SK-N-MC (cell line): ENCODE results near the gene IL33.

ENCODE experiments used
- EZH2 ChIP-seq: fragments of 200-600 bp; sonication (generic); IDR thresholded peaks from one replicate; pipeline ENCODE4 v1.6.1; 2017; ENCODE audit warnings: antibody characterized with exemption
- FOXP2 ChIP-seq: optimal IDR thresholded peaks from 2 replicates; pipeline ENCODE3; 2011; ENCODE audit warnings: mild to moderate bottlenecking, moderate library complexity; ENCODE audit not compliant: insufficient read depth; ENCODE audit errors: extremely low read length, control extremely low read depth
- POLR2AphosphoS5 ChIP-seq: IDR thresholded peaks from 2 replicates; pipeline ENCODE4 v1.6.1; 2012; ENCODE audit warnings: mild to moderate bottlenecking, low read depth, low read length, borderline replicate concordance

- TF ChIP-seq POLR2AphosphoS5: no peak
- no peak for TF ChIP-seq EZH2
- no peak for TF ChIP-seq FOXP2
Measured at GRCh38 chr9:6215562-6215961, at the start of gene IL33.
